ENCODE measurements around the gene MRPL10. TPM values are rescaled to one million over a fixed set of nuclear protein-coding genes. Genes with fewer than 3 reads are reported as not detected.

The MRPL10 gene
- total RNA-seq, 2 donors from 2014 or later, result 25.8 to 34.8 TPM

- DNase-seq (ENCODE audit: low spot score) (no peak), ATAC-seq (ENCODE audit: insufficient number of reproducible peaks, low FRiP score, low read depth) (no peak)
- Histone ChIP-seq H3K4me3 (no peak overlapping the region), H3K27ac (no peak overlapping the region), H3K4me1 (ENCODE audit: control insufficient read depth in 1 of 2, low read depth in 2 of 2) (no peaks in the 10 kb centered on the region), H3K36me3 (no peaks in the 10 kb centered on the region), H3K9me3 (no peaks in the 10 kb centered on the region), H3K27me3 (replicated peaks; ENCODE audit: insufficient read depth) (peaks cover 8% of the 10 kb centered on the region)
- no peak for TF ChIP-seq CTCF (IDR thresholded peaks at IDR 0.05)
Measured at GRCh38 chr17:47872019-47872650, 40.8 kb upstream of the MRPL10 start.

- DNase-seq (ENCODE audit: low spot score) (no peak), ATAC-seq (ENCODE audit: insufficient number of reproducible peaks, low FRiP score, low read depth) (no peak)
- Histone ChIP-seq H3K27me3 (replicated peaks; ENCODE audit: insufficient read depth) (peaks cover 8% of the 10 kb centered on the region), H3K9me3 (no peaks in the 10 kb centered on the region), H3K4me1 (ENCODE audit: control insufficient read depth in 1 of 2, low read depth in 2 of 2) (no peaks in the 10 kb centered on the region), H3K27ac (no peak overlapping the region), H3K36me3 (no peaks in the 10 kb centered on the region), H3K4me3 (no peak overlapping the region)
- TF ChIP-seq CTCF (IDR thresholded peaks at IDR 0.05), result no peak
Measured at GRCh38 chr17:47871048-47871447, 39.7 kb upstream of the MRPL10 start.

GRCh38 chr17:47870056-47870455, 38.7 kb upstream of the MRPL10 start:
- Histone ChIP-seq H3K36me3 (no peaks in the 10 kb centered on the region), H3K27me3 (replicated peaks; ENCODE audit: insufficient read depth) (peaks cover 8% of the 10 kb centered on the region), H3K27ac (no peak overlapping the region), H3K9me3 (no peaks in the 10 kb centered on the region), H3K4me1 (ENCODE audit: control insufficient read depth in 1 of 2, low read depth in 2 of 2) (no peaks in the 10 kb centered on the region), H3K4me3 (no peak overlapping the region)
- ATAC-seq (ENCODE audit: insufficient number of reproducible peaks, low FRiP score, low read depth) (no peak), DNase-seq (ENCODE audit: low spot score) (no peak)
- TF ChIP-seq CTCF (IDR thresholded peaks at IDR 0.05), result no peak

GRCh38 chr17:47869114-47869513, 37.8 kb upstream of the MRPL10 start:
- no peaks in the 10 kb centered on the region for H3K4me1 ChIP-seq (ENCODE audit: control insufficient read depth in 1 of 2, low read depth in 2 of 2)
- peaks cover 8% of the 10 kb centered on the region for H3K27me3 ChIP-seq (replicated peaks; ENCODE audit: insufficient read depth)
- H3K36me3 ChIP-seq, result no peaks in the 10 kb centered on the region
- ATAC-seq (ENCODE audit: insufficient number of reproducible peaks, low FRiP score, low read depth), result no peak
- DNase-seq (ENCODE audit: low spot score), result no peak
- no peaks in the 10 kb centered on the region for H3K9me3 ChIP-seq
- no peak for TF ChIP-seq CTCF (IDR thresholded peaks at IDR 0.05)
- no peak overlapping the region for H3K27ac ChIP-seq
- H3K4me3 ChIP-seq, result no peak overlapping the region

- DNase-seq (ENCODE audit: low spot score) (no peak), ATAC-seq (ENCODE audit: insufficient number of reproducible peaks, low FRiP score, low read depth) (no peak)
- no peak overlapping the region for H3K4me3 ChIP-seq
- peaks cover 2 to 3% of the 10 kb centered on the region in 2 donors for H3K4me1 ChIP-seq (ENCODE audit: control insufficient read depth in 1 of 2, low read depth in 2 of 2)
- H3K27me3 ChIP-seq (replicated peaks; ENCODE audit: insufficient read depth), result peaks cover 8% of the 10 kb centered on the region
- H3K27ac ChIP-seq, result no peak overlapping the region
- no peaks in the 10 kb centered on the region for H3K36me3 ChIP-seq
- no peaks in the 10 kb centered on the region for H3K9me3 ChIP-seq
- TF ChIP-seq CTCF (IDR thresholded peaks at IDR 0.05), result no peak
Measured at GRCh38 chr17:47867813-47868533, 36.6 kb upstream of the MRPL10 start.

Data from thoracic aorta (tissue), 2 donors.